CMK (cell line): Measurements from ENCODE around the gene DRC3.
"Not testable (repeated sequence)": the region's sequence is repeated elsewhere in the genome, so short reads cannot be mapped to it uniquely, and the experiment has no call there.

Source experiments
- DNase-seq: peaks from one replicate; pipeline ENCODE4 v3.0.0-alpha.2; 2010; ENCODE audit warnings: low read depth

The DRC3 gene

GRCh38 chr17:17972126-17972951 lies at the start of gene DRC3, which contains the start of gene TOM1L2:
Gene DRC3 (plus strand): TSS chr17:17972862. CDS start chr17:17977599, 4,737 bp downstream.
Gene TOM1L2 (minus strand): TSS chr17:17972400. CDS start chr17:17972313, 87 bp downstream.
- peak; percentile 99 for DNase-seq

GRCh38 chr17:17924131-17924856 lies 48.4 kb upstream of the DRC3 start:
- DNase-seq = no peak

GRCh38 chr17:17924857-17925250 lies 47.8 kb upstream of the DRC3 start:
- no peak for DNase-seq

GRCh38 chr17:17926036-17926435 lies 46.6 kb upstream of the DRC3 start:
- no peak for DNase-seq

GRCh38 chr17:17926840-17927449 lies 45.7 kb upstream of the DRC3 start:
- DNase-seq = no peak

- no peak for DNase-seq
Observed at GRCh38 chr17:17928398-17929287, 44.0 kb upstream of the DRC3 start.

GRCh38 chr17:17929655-17930380 lies 42.8 kb upstream of the DRC3 start:
- no peak for DNase-seq

- no peak for DNase-seq
Observed at GRCh38 chr17:17930674-17931073, 42.0 kb upstream of the DRC3 start.

- no peak for DNase-seq
Observed at GRCh38 chr17:17931159-17931558, 41.5 kb upstream of the DRC3 start.

- no peak for DNase-seq
Observed at GRCh38 chr17:17933775-17934174, 38.9 kb upstream of the DRC3 start.

- no peak for DNase-seq
Observed at GRCh38 chr17:17934214-17934613, 38.4 kb upstream of the DRC3 start.

GRCh38 chr17:17934806-17935205 lies 37.9 kb upstream of the DRC3 start:
- no peak for DNase-seq

- no peak for DNase-seq
Observed at GRCh38 chr17:17935321-17936271, 37.1 kb upstream of the DRC3 start.

- no peak for DNase-seq
Observed at GRCh38 chr17:17937201-17937853, 35.3 kb upstream of the DRC3 start.

- no peak for DNase-seq
Observed at GRCh38 chr17:17937958-17938357, 34.7 kb upstream of the DRC3 start.

GRCh38 chr17:17938388-17939107 lies 34.1 kb upstream of the DRC3 start:
- DNase-seq = no peak

GRCh38 chr17:17939941-17940340 lies 32.7 kb upstream of the DRC3 start:
- not testable (repeated sequence) for DNase-seq

- no peak for DNase-seq
Observed at GRCh38 chr17:17940441-17940911, 32.2 kb upstream of the DRC3 start.

- DNase-seq = no peak
Observed at GRCh38 chr17:17941015-17941414, 31.6 kb upstream of the DRC3 start.
